ENCODE results near the gene CYP3A5. TPM values are rescaled to one million over a fixed set of nuclear protein-coding genes. Genes with fewer than 3 reads are reported as not detected.
"Not testable (repeated sequence)": the region's sequence is repeated elsewhere in the genome, so short reads cannot be mapped to it uniquely, and the experiment has no call there.

Gene CYP3A5
- total and polyA plus RNA-seq, 7 experiments from 2014 or later: 0.27 to 0.87 (median 0.69) TPM; not detected in 4

GRCh38 chr7:99654626-99655025 lies 25.2 kb downstream of the CYP3A5 start:
- H3K4me1 ChIP-seq (ENCODE audit: control insufficient read depth in 2 of 2, insufficient read depth in 2 of 2, low read length in 2 of 2); H3K9me3 ChIP-seq (ENCODE audit: control insufficient read depth in 2 of 3, low read length in 3 of 3); H3K27me3 ChIP-seq (ENCODE audit: control insufficient read depth in 2 of 2, insufficient read depth in 2 of 2, low read length in 2 of 2); H3K36me3 ChIP-seq (ENCODE audit: control insufficient read depth in 2 of 3, insufficient read depth in 3 of 3, low read length in 3 of 3); CTCF ChIA-PET; H3K27ac ChIP-seq (ENCODE audit: low read depth, low read length); H3K27me3 Mint-ChIP-seq; H3K4me3 Mint-ChIP-seq; DNase-seq; H3K4me3 ChIP-seq (ENCODE audit: low read length); POLR2A ChIA-PET; ATAC-seq; H3K27ac Mint-ChIP-seq; intact Hi-C loops (cut with micrococcal nuclease): not testable (repeated sequence)
- H3K36me3 Mint-ChIP-seq: peaks cover 9 to 58% (median 46%) of the 10 kb centered on the region in 5 donors
- peaks cover 0 to 11% (median 9%) of the 10 kb centered on the region in 7 donors for H3K4me1 Mint-ChIP-seq
- H3K9me3 Mint-ChIP-seq: peaks cover 0 to 17% (median 5%) of the 10 kb centered on the region in 11 donors

GRCh38 chr7:99653754-99654153 lies 26.0 kb downstream of the CYP3A5 start:
- no peaks in the 10 kb centered on the region for H3K4me1 ChIP-seq (ENCODE audit: control insufficient read depth in 2 of 2, insufficient read depth in 2 of 2, low read length in 2 of 2)

GRCh38 chr7:99653269-99653668 lies 26.5 kb downstream of the CYP3A5 start:
- H3K9me3 ChIP-seq (ENCODE audit: control insufficient read depth in 2 of 3, low read length in 3 of 3); intact Hi-C loops (cut with micrococcal nuclease); DNase-seq; H3K27me3 ChIP-seq (ENCODE audit: control insufficient read depth in 2 of 2, insufficient read depth in 2 of 2, low read length in 2 of 2); H3K27ac ChIP-seq (ENCODE audit: low read depth, low read length); H3K4me3 Mint-ChIP-seq; ATAC-seq; POLR2A ChIA-PET; H3K27ac Mint-ChIP-seq; H3K36me3 ChIP-seq (ENCODE audit: control insufficient read depth in 2 of 3, insufficient read depth in 3 of 3, low read length in 3 of 3); H3K4me3 ChIP-seq (ENCODE audit: low read length); H3K27me3 Mint-ChIP-seq; H3K4me1 ChIP-seq (ENCODE audit: control insufficient read depth in 2 of 2, insufficient read depth in 2 of 2, low read length in 2 of 2): not testable (repeated sequence)
- peaks cover 0 to 11% (median 9%) of the 10 kb centered on the region in 7 donors for H3K4me1 Mint-ChIP-seq
- H3K36me3 Mint-ChIP-seq: peaks cover 6 to 54% (median 43%) of the 10 kb centered on the region in 5 donors
- CTCF ChIA-PET: interaction anchor here (0.6 kb wide), 1 partner anchor 400 kb away, joined by 3 read pairs; no protein-coding TSS in a partner anchor
- H3K9me3 Mint-ChIP-seq: peaks cover 0 to 17% (median 5%) of the 10 kb centered on the region in 11 donors

More at GRCh38 chr7:99653754-99654153, 26.0 kb downstream of the CYP3A5 start:
- Histone ChIP-seq H3K9me3 (ENCODE audit: control insufficient read depth in 2 of 3, low read length in 3 of 3) (no peaks in the 10 kb centered on the region), H3K27me3 (ENCODE audit: control insufficient read depth in 2 of 2, insufficient read depth in 2 of 2, low read length in 2 of 2) (no peaks in the 10 kb centered on the region), H3K4me3 (ENCODE audit: low read length) (no peak overlapping the region), H3K36me3 (ENCODE audit: control insufficient read depth in 2 of 3, insufficient read depth in 3 of 3, low read length in 3 of 3) (no peaks in the 10 kb centered on the region), H3K27ac (ENCODE audit: low read depth, low read length) (no peak overlapping the region)
- Mint-ChIP-seq H3K9me3 (peaks cover 0 to 17% (median 5%) of the 10 kb centered on the region in 11 donors), H3K27ac (no peak overlapping the region), H3K36me3 (peaks cover 7 to 56% (median 45%) of the 10 kb centered on the region in 5 donors), H3K4me1 (peaks cover 0 to 11% (median 9%) of the 10 kb centered on the region in 7 donors), H3K27me3 (no peaks in the 10 kb centered on the region), H3K4me3 (no peak overlapping the region)
- POLR2A ChIA-PET: no interaction called here
- DNase-seq: no peak
- ATAC-seq: no peak
- CTCF ChIA-PET: no interaction called here
- intact Hi-C loops (cut with micrococcal nuclease): no loop called here

GRCh38 chr7:99652671-99653070 lies 27.1 kb downstream of the CYP3A5 start:
- peaks cover 0 to 11% (median 9%) of the 10 kb centered on the region in 7 donors for H3K4me1 Mint-ChIP-seq
- intact Hi-C loops (cut with micrococcal nuclease): no loop called here
- no peaks in the 10 kb centered on the region for H3K27me3 Mint-ChIP-seq
- CTCF ChIA-PET: interaction anchor here (0.6 kb wide), 1 partner anchor 401 kb away, joined by 3 read pairs; no protein-coding TSS in a partner anchor
- H3K9me3 ChIP-seq (ENCODE audit: control insufficient read depth in 2 of 3, low read length in 3 of 3): no peaks in the 10 kb centered on the region
- no peak overlapping the region for H3K4me3 Mint-ChIP-seq
- POLR2A ChIA-PET: no interaction called here
- ATAC-seq: no peak
- no peaks in the 10 kb centered on the region for H3K27me3 ChIP-seq (ENCODE audit: control insufficient read depth in 2 of 2, insufficient read depth in 2 of 2, low read length in 2 of 2)
- DNase-seq: no peak
- H3K36me3 Mint-ChIP-seq: peaks cover 8 to 55% (median 47%) of the 10 kb centered on the region in 5 donors
- no peaks in the 10 kb centered on the region for H3K4me1 ChIP-seq (ENCODE audit: control insufficient read depth in 2 of 2, insufficient read depth in 2 of 2, low read length in 2 of 2)
- H3K36me3 ChIP-seq (ENCODE audit: control insufficient read depth in 2 of 3, insufficient read depth in 3 of 3, low read length in 3 of 3): no peaks in the 10 kb centered on the region
- H3K27ac Mint-ChIP-seq: no peak overlapping the region
- no peak overlapping the region for H3K27ac ChIP-seq (ENCODE audit: low read depth, low read length)
- no peak overlapping the region for H3K4me3 ChIP-seq (ENCODE audit: low read length)
- H3K9me3 Mint-ChIP-seq: peaks cover 0 to 15% (median 5%) of the 10 kb centered on the region in 11 donors

GRCh38 chr7:99651290-99651689 lies 28.5 kb downstream of the CYP3A5 start:
- intact Hi-C loops (cut with micrococcal nuclease): no loop called here
- no peaks in the 10 kb centered on the region for H3K27me3 Mint-ChIP-seq

GRCh38 chr7:99648843-99649242 lies 31.0 kb downstream of the CYP3A5 start:
- Mint-ChIP-seq H3K27me3 (no peaks in the 10 kb centered on the region), H3K4me1 (peaks cover 0 to 12% (median 0%) of the 10 kb centered on the region in 7 donors), H3K36me3 (peaks cover 7 to 62% (median 56%) of the 10 kb centered on the region in 5 donors), H3K9me3 (peaks cover 0 to 10% (median 0%) of the 10 kb centered on the region in 11 donors), H3K27ac (no peak overlapping the region), H3K4me3 (no peak overlapping the region)
- POLR2A ChIA-PET: no interaction called here
- Histone ChIP-seq H3K4me1 (ENCODE audit: control insufficient read depth in 2 of 2, insufficient read depth in 2 of 2, low read length in 2 of 2) (no peaks in the 10 kb centered on the region), H3K36me3 (ENCODE audit: control insufficient read depth in 2 of 3, insufficient read depth in 3 of 3, low read length in 3 of 3) (no peaks in the 10 kb centered on the region), H3K27ac (ENCODE audit: low read depth, low read length) (no peak overlapping the region), H3K27me3 (ENCODE audit: control insufficient read depth in 2 of 2, insufficient read depth in 2 of 2, low read length in 2 of 2) (no peaks in the 10 kb centered on the region), H3K4me3 (ENCODE audit: low read length) (no peak overlapping the region), H3K9me3 (ENCODE audit: control insufficient read depth in 2 of 3, low read length in 3 of 3) (no peaks in the 10 kb centered on the region)
- CTCF ChIA-PET: no interaction called here
- no peak for DNase-seq
- intact Hi-C loops (cut with micrococcal nuclease): no loop called here
- ATAC-seq: no peak

More at GRCh38 chr7:99651290-99651689, 28.5 kb downstream of the CYP3A5 start:
- no peak overlapping the region for H3K27ac ChIP-seq (ENCODE audit: low read depth, low read length)
- H3K9me3 ChIP-seq (ENCODE audit: control insufficient read depth in 2 of 3, low read length in 3 of 3): no peaks in the 10 kb centered on the region
- DNase-seq (no peak), ATAC-seq (no peak)
- H3K4me3 ChIP-seq (ENCODE audit: low read length): no peak overlapping the region
- Mint-ChIP-seq H3K36me3 (peaks cover 4 to 57% (median 53%) of the 10 kb centered on the region in 5 donors), H3K27ac (no peak overlapping the region), H3K4me1 (peaks cover 0 to 11% (median 4%) of the 10 kb centered on the region in 7 donors), H3K4me3 (no peak overlapping the region), H3K9me3 (peaks cover 0 to 12% (median 0%) of the 10 kb centered on the region in 11 donors)
- CTCF ChIA-PET: no interaction called here
- no peaks in the 10 kb centered on the region for H3K4me1 ChIP-seq (ENCODE audit: control insufficient read depth in 2 of 2, insufficient read depth in 2 of 2, low read length in 2 of 2)
- H3K27me3 ChIP-seq (ENCODE audit: control insufficient read depth in 2 of 2, insufficient read depth in 2 of 2, low read length in 2 of 2): no peaks in the 10 kb centered on the region
- H3K36me3 ChIP-seq (ENCODE audit: control insufficient read depth in 2 of 3, insufficient read depth in 3 of 3, low read length in 3 of 3): no peaks in the 10 kb centered on the region
- POLR2A ChIA-PET: no interaction called here

- H3K36me3 ChIP-seq (ENCODE audit: control insufficient read depth in 2 of 3, insufficient read depth in 3 of 3, low read length in 3 of 3): peaks cover 0 to 3% (median 0%) of the 10 kb centered on the region in 3 experiments
- intact Hi-C loops (cut with micrococcal nuclease): no loop called here
- Mint-ChIP-seq H3K27ac (no peak overlapping the region), H3K36me3 (peaks cover 7 to 73% (median 56%) of the 10 kb centered on the region in 5 donors), H3K4me3 (no peak overlapping the region), H3K4me1 (peaks cover 0 to 9% (median 0%) of the 10 kb centered on the region in 7 donors), H3K9me3 (peaks cover 0 to 8% (median 0%) of the 10 kb centered on the region in 11 donors), H3K27me3 (no peaks in the 10 kb centered on the region)
- H3K4me3 ChIP-seq (ENCODE audit: low read length): no peak overlapping the region
- H3K4me1 ChIP-seq (ENCODE audit: control insufficient read depth in 2 of 2, insufficient read depth in 2 of 2, low read length in 2 of 2): no peaks in the 10 kb centered on the region
- H3K27ac ChIP-seq (ENCODE audit: low read depth, low read length): no peak overlapping the region
- H3K9me3 ChIP-seq (ENCODE audit: control insufficient read depth in 2 of 3, low read length in 3 of 3): no peaks in the 10 kb centered on the region
- CTCF ChIA-PET: no interaction called here
- no peak for DNase-seq
- H3K27me3 ChIP-seq (ENCODE audit: control insufficient read depth in 2 of 2, insufficient read depth in 2 of 2, low read length in 2 of 2): no peaks in the 10 kb centered on the region
- POLR2A ChIA-PET: no interaction called here
- no peak for ATAC-seq
These were observed 34.2 kb downstream of the CYP3A5 start for GRCh38 chr7:99645590-99645989.

All from naive thymus-derived CD4-positive, alpha-beta T cell (primary cell).